Thoracic aorta (tissue), 2 donors: ENCODE measurements around the gene IQCH. TPM values are rescaled to one million over a fixed set of nuclear protein-coding genes. Genes with fewer than 3 reads are reported as not detected.

Source experiments
- ATAC-seq: fragments of 150-250 bp; one replicate; pipeline ENCODE4 v1.8.0; 2017; ENCODE audit warnings: low read depth; ENCODE audit not compliant: insufficient number of reproducible peaks, low FRiP score
- DNase-seq: peaks from one replicate; pipeline ENCODE4 v3.0.0-alpha.2; 2020; ENCODE audit warnings: low spot score
- H3K27ac ChIP-seq, 2 donors: fragments of 200-600 bp; sonication (generic); 1 replicate in 1 of 2; 2 replicates in 1 of 2; pipeline ENCODE4 v1.5.1; 2016; ENCODE audit warnings: mild to moderate bottlenecking in 2 of 2, moderate library complexity in 2 of 2
- H3K27me3 ChIP-seq: fragments of 200-600 bp; sonication (generic); replicated peaks from 2 replicates; pipeline ENCODE4 v1.6.0; 2016; ENCODE audit warnings: mild to moderate bottlenecking; ENCODE audit not compliant: insufficient read depth
- H3K36me3 ChIP-seq: fragments of 200-600 bp; sonication (generic); one replicate; pipeline ENCODE4 v1.5.1; 2016
- H3K4me1 ChIP-seq, 2 donors: fragments of 200-600 bp; sonication (generic); 1 replicate in 1 of 2; 2 replicates in 1 of 2; pipeline versions ENCODE4 v1.5.1 to v1.6.0; 2016; ENCODE audit warnings: low read depth in 2 of 2, mild to moderate bottlenecking in 1 of 2; ENCODE audit not compliant: control insufficient read depth in 1 of 2
- H3K4me3 ChIP-seq: fragments of 200-600 bp; sonication (generic); 2 replicates; pipeline ENCODE4 v1.5.1; 2016; ENCODE audit warnings: mild to moderate bottlenecking
- H3K9me3 ChIP-seq: fragments of 200-600 bp; sonication (generic); 2 replicates; pipeline ENCODE4 v1.5.1; 2016
- total RNA-seq, 2 donors: library from RNA; depleted of rRNA; stranded (reverse); fragments of >200 nt; gene quantifications; one replicate each; pipeline versions ENCODE4 v1.1.0 to v1.2.3, GENCODE V29; 2016
- TF ChIP-seq, protein P1 (sequence below): fragments of 200-600 bp; sonication (generic); IDR thresholded peaks from one replicate; pipeline ENCODE4 v1.5.1; 2019; ENCODE audit warnings: antibody characterized with exemption

Gene IQCH
- total RNA-seq, 2 donors from 2014 or later: 0.14 to 2.3 TPM

DNA sequence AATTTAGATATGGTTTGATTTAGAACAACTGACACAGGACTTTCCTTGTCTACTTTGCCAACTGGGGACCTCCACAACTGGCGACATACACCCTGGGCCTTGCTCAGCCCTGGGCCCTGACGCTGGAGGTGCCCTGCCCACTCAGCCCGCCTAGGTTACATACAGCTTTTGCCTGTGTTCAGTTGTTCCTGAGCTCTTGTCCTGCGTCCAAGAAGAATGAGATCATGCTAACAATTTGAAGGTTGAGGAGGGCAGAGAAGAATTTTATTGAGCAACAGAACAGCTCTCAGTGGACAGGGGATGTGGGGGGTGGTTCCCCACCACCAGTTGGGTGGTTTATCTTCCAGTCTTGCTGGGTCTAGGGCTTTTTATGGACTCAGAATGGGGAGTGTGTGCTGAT, 67.9 kb downstream of the IQCH start:
- Histone ChIP-seq H3K36me3 (no peaks in the 10 kb centered on the region), H3K4me1 (no peaks in the 10 kb centered on the region), H3K9me3 (no peaks in the 10 kb centered on the region), H3K4me3 (no peak overlapping the region), H3K27ac (no peak overlapping the region), H3K27me3 (no peaks in the 10 kb centered on the region)
- no peak for DNase-seq
- TF ChIP-seq, protein P1, sequence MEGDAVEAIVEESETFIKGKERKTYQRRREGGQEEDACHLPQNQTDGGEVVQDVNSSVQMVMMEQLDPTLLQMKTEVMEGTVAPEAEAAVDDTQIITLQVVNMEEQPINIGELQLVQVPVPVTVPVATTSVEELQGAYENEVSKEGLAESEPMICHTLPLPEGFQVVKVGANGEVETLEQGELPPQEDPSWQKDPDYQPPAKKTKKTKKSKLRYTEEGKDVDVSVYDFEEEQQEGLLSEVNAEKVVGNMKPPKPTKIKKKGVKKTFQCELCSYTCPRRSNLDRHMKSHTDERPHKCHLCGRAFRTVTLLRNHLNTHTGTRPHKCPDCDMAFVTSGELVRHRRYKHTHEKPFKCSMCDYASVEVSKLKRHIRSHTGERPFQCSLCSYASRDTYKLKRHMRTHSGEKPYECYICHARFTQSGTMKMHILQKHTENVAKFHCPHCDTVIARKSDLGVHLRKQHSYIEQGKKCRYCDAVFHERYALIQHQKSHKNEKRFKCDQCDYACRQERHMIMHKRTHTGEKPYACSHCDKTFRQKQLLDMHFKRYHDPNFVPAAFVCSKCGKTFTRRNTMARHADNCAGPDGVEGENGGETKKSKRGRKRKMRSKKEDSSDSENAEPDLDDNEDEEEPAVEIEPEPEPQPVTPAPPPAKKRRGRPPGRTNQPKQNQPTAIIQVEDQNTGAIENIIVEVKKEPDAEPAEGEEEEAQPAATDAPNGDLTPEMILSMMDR: no peak
- ATAC-seq: no peak

DNA sequence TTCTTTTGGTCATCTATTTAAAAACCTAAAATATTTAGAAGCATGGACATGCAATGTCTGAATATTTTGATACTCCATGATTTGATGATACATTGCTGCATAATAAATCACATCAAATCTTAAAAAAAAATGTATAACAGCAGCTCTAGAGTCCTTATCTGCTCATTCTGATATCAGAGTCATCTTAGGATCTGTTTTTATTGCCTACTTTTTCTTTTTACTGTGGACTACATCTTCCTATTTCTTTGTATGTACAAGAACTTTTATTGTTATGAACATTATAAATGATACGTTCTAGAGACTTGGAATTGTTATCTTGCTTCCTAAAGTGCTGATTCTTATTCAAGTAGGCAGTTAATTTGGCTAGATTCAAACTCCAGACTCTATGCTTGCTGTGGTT, 72.7 kb downstream of the IQCH start:
- TF ChIP-seq, protein P1: no peak
- ATAC-seq (no peak), DNase-seq (no peak)
- no peaks in the 10 kb centered on the region for H3K4me1 ChIP-seq
- no peaks in the 10 kb centered on the region for H3K36me3 ChIP-seq
- H3K27me3 ChIP-seq: no peaks in the 10 kb centered on the region
- no peaks in the 10 kb centered on the region for H3K9me3 ChIP-seq
- H3K4me3 ChIP-seq: no peak overlapping the region
- no peak overlapping the region for H3K27ac ChIP-seq

DNA sequence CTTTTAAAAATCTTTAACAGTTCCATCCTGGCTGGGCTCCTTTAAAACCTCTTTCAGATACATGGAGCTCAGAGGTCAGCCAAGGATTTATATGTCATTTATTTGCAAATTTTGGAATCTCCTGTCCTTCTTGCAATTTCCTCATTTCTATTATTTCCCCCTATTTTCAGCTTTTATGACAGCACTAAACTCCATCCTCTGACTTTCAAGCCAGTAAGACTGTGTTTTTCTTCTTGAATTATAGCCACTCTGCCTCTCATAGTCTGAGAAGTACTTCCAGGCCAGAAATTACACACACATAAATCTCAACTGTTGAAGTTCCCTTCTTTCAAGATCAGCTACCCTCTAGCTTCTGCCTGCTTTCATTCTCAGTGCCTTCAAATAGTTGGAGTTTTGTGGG, 73.2 kb downstream of the IQCH start:
- ATAC-seq (no peak), DNase-seq (no peak)
- TF ChIP-seq, protein P1: no peak
- no peaks in the 10 kb centered on the region for H3K36me3 ChIP-seq
- no peaks in the 10 kb centered on the region for H3K9me3 ChIP-seq
- no peaks in the 10 kb centered on the region for H3K27me3 ChIP-seq
- no peaks in the 10 kb centered on the region for H3K4me1 ChIP-seq
- H3K4me3 ChIP-seq: no peak overlapping the region
- no peak overlapping the region for H3K27ac ChIP-seq

DNA sequence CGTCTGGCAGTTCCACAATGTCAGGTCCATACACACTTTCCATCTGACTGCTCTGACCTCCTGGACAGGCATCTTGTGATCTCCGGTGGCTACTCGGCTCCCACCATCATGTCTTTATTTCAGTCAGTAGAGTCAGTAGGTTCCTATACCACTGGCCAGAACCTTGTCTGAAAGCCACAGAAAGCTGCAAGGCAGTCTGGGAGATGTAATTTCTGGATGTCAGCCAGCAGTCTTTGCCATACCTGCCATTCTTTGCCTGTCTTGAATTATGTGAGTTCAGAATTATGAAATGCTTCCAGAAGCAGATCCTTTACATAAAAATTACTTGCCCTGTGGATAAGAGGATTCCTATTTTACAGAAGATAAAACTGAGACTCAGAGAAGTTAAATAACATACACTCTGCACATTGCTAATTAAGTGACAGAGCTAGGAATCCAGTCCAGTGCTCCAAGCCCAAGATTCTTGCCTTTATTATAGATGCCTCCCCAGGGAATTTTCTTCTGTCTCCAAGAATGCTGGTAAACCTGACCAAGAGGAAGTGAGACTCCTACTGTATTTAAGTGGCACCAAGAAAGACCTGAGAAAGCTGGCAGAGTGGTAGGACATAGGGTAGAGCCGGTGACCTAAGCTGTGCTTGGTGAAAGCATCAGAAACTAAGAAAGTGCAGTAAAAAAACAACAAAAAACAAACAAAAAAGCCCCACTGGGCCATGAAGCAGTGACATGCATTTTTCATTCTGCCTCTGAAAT, 75.6 kb downstream of the IQCH start:
- H3K4me1 ChIP-seq: no peaks in the 10 kb centered on the region
- no peaks in the 10 kb centered on the region for H3K9me3 ChIP-seq
- DNase-seq (no peak), ATAC-seq (no peak)
- no peak overlapping the region for H3K27ac ChIP-seq
- H3K4me3 ChIP-seq: no peak overlapping the region
- no peaks in the 10 kb centered on the region for H3K36me3 ChIP-seq
- H3K27me3 ChIP-seq: no peaks in the 10 kb centered on the region
- TF ChIP-seq, protein P1: no peak

DNA sequence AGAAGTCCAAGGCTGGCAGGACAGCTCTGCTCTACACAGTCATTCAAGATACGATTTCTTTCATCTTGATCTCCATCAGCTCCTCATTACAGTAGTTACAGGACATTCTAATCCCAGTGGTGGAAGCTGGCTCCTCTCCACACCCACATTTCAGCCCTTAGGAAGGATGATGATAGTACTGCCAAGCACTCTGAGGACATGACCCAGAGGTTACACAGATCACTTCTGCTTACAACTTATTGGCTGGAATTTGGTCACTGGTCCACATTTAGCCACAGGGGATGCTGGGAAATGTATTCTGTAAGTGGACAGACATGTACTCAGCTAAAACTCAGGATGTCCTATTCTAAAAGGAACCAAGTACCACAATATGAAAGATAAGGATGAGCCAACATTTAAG, 77.1 kb downstream of the IQCH start:
- H3K27me3 ChIP-seq: no peaks in the 10 kb centered on the region
- ATAC-seq (no peak), DNase-seq (no peak)
- H3K36me3 ChIP-seq: no peaks in the 10 kb centered on the region
- H3K4me3 ChIP-seq: no peak overlapping the region
- TF ChIP-seq, protein P1: no peak
- no peaks in the 10 kb centered on the region for H3K9me3 ChIP-seq
- no peak overlapping the region for H3K27ac ChIP-seq
- no peaks in the 10 kb centered on the region for H3K4me1 ChIP-seq
